Endodermal cell (in vitro differentiated cells): ENCODE data around the gene NPAS4. TPM values are rescaled to one million over a fixed set of nuclear protein-coding genes. Genes with fewer than 3 reads are reported as not detected.

Experiments used
- DNase-seq: peaks from one replicate; pipeline ENCODE4 v3.0.0-alpha.2; 2017
- H3K27ac ChIP-seq: 2 replicates; pipeline ENCODE4 v1.5.1; 2013; ENCODE audit warnings: mild to moderate bottlenecking, low read depth, low read length, moderate library complexity
- H3K27me3 ChIP-seq: 2 replicates; pipeline ENCODE4 v1.6.1; 2013; ENCODE audit warnings: mild to moderate bottlenecking, low read length, moderate library complexity; ENCODE audit not compliant: insufficient read depth, control insufficient read depth, poor library complexity, severe bottlenecking
- H3K36me3 ChIP-seq: 2 replicates; pipeline ENCODE4 v1.7.0; 2013; ENCODE audit warnings: mild to moderate bottlenecking, low read length, moderate library complexity; ENCODE audit not compliant: control insufficient read depth, insufficient read depth
- H3K4me1 ChIP-seq: one replicate; pipeline ENCODE4 v1.7.0; 2013; ENCODE audit warnings: low read length; ENCODE audit not compliant: control insufficient read depth, insufficient read depth
- H3K4me3 ChIP-seq: 2 replicates; pipeline ENCODE4 v1.5.1; 2013; ENCODE audit warnings: mild to moderate bottlenecking, low read length, moderate library complexity
- H3K9ac ChIP-seq: 2 replicates; pipeline ENCODE4 v1.6.1; 2013; ENCODE audit warnings: mild to moderate bottlenecking, low read length, moderate library complexity; ENCODE audit not compliant: poor library complexity, severe bottlenecking; ENCODE audit errors: extremely low read depth
- H3K9me3 ChIP-seq: 2 replicates; pipeline ENCODE4 v1.6.1; 2013; ENCODE audit warnings: mild to moderate bottlenecking, low read length, moderate library complexity; ENCODE audit not compliant: control insufficient read depth
- H3K27ac Mint-ChIP-seq: 2 replicates; pipeline ENCODE4 v1.8.0; 2020; ENCODE audit warnings: mixed read lengths
- H3K27me3 Mint-ChIP-seq: 2 replicates; pipeline ENCODE4 v1.8.0; 2021; ENCODE audit warnings: mild to moderate bottlenecking, mixed read lengths; ENCODE audit not compliant: insufficient read depth
- H3K36me3 Mint-ChIP-seq: 2 replicates; pipeline ENCODE4 v1.8.0; 2020; ENCODE audit warnings: low read depth, mixed read lengths
- H3K4me1 Mint-ChIP-seq: 2 replicates; pipeline ENCODE4 v1.8.0; 2020; ENCODE audit warnings: mixed read lengths
- H3K4me3 Mint-ChIP-seq: 2 replicates; pipeline ENCODE4 v1.8.0; 2020; ENCODE audit warnings: mild to moderate bottlenecking, moderate library complexity, mixed read lengths
- H3K9me3 Mint-ChIP-seq: 2 replicates; pipeline ENCODE4 v1.8.0; 2020; ENCODE audit warnings: mild to moderate bottlenecking, mixed read lengths
- WGBS, 2 experiments: methylation state at CpG; one replicate each; pipeline versions ENCODE4 v1.1.5 to v1.1.7; 2013; ENCODE audit warnings: missing lambda C conversion rate in 2 of 2, mixed read lengths in 1 of 2; ENCODE audit not compliant: insufficient coverage in 1 of 2, insufficient read length in 1 of 2; 5-methylcytosine and 5-hydroxymethylcytosine counted together
- total RNA-seq, 2 donors: library from RNA; stranded (reverse); fragmentation: NEBNext Ultra II Directional in 1 of 2; extraction: Animal tissue kit (Norgen Biotek cat#: 25700) in 1 of 2; gene quantifications; 2 replicates in 1 of 2; 3 replicates in 1 of 2; pipeline ENCODE4 v1.2.1, GENCODE V29; 2021
- TF ChIP-seq, protein P1 (sequence below): fragments of 200-600 bp; sonication (generic); conservative IDR thresholded peaks from 2 replicates; pipeline ENCODE4 v1.5.0; 2021; ENCODE audit warnings: antibody characterized with exemption, mild to moderate bottlenecking

Gene NPAS4
- total RNA-seq, 2 donors from 2014 or later, result not detected

DNA sequence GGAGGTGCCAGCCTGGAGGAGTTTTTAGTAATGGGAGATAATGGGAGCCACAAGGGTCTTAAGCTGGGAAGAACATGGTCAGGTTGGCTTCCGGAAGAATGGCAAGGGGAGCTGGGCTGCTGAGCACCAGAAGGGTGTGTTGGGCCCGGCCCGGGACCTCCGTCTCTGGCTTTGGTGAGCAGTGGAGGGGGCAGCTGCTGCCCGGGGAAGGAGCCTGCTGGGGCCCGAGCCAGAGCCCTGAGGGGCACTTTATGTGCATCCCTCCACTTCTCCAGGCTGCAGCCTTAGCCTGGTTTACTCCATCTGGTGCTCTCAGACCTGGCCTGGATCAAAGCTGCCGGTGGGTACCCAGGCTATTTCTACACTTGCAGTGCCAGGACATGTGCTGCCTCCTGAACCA lies 8.7 kb upstream of the NPAS4 start:
- no peak overlapping the region for H3K27ac ChIP-seq
- peaks cover 8% of the 10 kb centered on the region for H3K27me3 ChIP-seq
- H3K9me3 ChIP-seq, result no peaks in the 10 kb centered on the region
- Mint-ChIP-seq H3K27ac (no peak overlapping the region), H3K4me3 (no peak overlapping the region), H3K27me3 (peaks cover 58% of the 10 kb centered on the region), H3K9me3 (no peaks in the 10 kb centered on the region), H3K36me3 (no peaks in the 10 kb centered on the region), H3K4me1 (no peaks in the 10 kb centered on the region)
- TF ChIP-seq, protein P1, sequence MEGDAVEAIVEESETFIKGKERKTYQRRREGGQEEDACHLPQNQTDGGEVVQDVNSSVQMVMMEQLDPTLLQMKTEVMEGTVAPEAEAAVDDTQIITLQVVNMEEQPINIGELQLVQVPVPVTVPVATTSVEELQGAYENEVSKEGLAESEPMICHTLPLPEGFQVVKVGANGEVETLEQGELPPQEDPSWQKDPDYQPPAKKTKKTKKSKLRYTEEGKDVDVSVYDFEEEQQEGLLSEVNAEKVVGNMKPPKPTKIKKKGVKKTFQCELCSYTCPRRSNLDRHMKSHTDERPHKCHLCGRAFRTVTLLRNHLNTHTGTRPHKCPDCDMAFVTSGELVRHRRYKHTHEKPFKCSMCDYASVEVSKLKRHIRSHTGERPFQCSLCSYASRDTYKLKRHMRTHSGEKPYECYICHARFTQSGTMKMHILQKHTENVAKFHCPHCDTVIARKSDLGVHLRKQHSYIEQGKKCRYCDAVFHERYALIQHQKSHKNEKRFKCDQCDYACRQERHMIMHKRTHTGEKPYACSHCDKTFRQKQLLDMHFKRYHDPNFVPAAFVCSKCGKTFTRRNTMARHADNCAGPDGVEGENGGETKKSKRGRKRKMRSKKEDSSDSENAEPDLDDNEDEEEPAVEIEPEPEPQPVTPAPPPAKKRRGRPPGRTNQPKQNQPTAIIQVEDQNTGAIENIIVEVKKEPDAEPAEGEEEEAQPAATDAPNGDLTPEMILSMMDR, result no peak
- WGBS, 2 experiments, result 86 to 89% methylated on average over 2 to 7 of the region's 7 CpGs
- H3K4me3 ChIP-seq, result no peak overlapping the region
- H3K4me1 ChIP-seq, result no peaks in the 10 kb centered on the region
- H3K9ac ChIP-seq, result no peak overlapping the region
- no peak for DNase-seq
- H3K36me3 ChIP-seq, result no peaks in the 10 kb centered on the region

DNA sequence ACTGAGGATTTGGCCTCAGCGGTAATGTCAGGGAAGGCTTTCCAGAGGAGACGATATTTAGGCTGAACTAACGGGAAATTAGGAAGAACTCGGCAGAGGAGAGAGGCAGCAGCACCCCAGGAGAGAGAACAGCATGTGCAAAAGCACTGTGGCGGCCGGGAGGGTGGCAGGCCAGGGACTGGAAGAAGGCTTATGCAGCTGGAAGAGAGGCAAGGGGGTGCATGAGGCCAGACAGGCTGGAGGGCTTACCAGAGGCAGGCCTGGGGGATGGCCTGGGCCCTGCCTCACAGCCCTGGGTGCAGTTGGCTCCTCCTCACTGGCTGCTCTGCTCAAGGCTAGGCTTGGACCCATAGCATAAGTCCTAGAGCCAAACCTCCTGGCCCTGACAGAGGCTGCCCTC lies 7.7 kb upstream of the NPAS4 start:
- H3K27me3 Mint-ChIP-seq, result peaks cover 62% of the 10 kb centered on the region

DNA sequence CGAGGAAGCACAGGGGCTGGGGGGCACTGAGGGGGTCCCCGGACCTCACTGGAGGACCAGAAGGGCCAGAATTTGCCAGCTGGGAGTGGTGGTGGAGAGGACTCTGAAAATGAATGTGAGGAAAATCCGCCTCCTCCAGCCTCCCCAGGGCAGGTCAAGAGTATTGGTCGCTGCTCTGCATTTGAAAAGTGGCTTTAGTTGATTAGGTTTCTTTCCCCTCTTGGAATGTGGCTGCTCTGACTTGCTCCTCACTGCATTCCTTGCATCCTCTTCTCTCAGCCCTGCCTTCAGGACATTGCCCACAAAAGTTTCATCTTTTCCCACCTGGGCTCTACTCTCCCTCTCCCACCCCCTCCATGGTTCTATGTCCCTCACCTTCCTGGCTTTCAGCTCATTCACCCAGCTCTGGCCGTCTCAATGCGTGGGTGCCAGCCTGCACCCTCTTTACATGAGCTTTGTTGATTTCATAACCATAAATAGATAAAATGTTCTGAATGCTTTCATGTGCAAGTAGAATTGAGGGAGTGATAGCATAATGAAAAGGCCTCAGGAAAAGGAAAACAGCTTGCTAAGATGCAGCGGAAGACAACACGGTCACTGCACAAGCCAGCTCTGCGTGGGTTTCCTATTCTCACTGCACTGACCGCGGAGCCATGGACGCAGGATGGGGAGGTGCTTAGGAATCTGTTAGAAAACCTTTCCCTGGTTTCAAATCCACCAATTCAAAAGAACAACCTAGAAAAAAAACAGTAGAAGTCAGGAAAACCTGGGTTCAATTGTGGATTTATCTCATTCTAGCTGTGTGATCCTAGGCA lies 6.5 kb upstream of the NPAS4 start:
- WGBS, 2 experiments, result 53 to 62% methylated on average over 3 to 12 of the region's 12 CpGs
- H3K4me1 Mint-ChIP-seq, result peaks cover 1% of the 10 kb centered on the region
- DNase-seq, result peak; percentile 70
- no peaks in the 10 kb centered on the region for H3K4me1 ChIP-seq
- no peaks in the 10 kb centered on the region for H3K36me3 Mint-ChIP-seq
- no peak overlapping the region for H3K27ac ChIP-seq
- no peak overlapping the region for H3K4me3 Mint-ChIP-seq
- TF ChIP-seq, protein P1, result no peak
- peak overlapping the region; percentile 70 for H3K27ac Mint-ChIP-seq
- H3K9me3 Mint-ChIP-seq, result no peaks in the 10 kb centered on the region
- H3K27me3 Mint-ChIP-seq, result peaks cover 68% of the 10 kb centered on the region
- H3K9ac ChIP-seq, result no peak overlapping the region
- H3K4me3 ChIP-seq, result no peak overlapping the region
- H3K9me3 ChIP-seq, result no peaks in the 10 kb centered on the region
- H3K36me3 ChIP-seq, result no peaks in the 10 kb centered on the region
- peaks cover 25% of the 10 kb centered on the region for H3K27me3 ChIP-seq

More for the DNA sequence above, 7.7 kb upstream of the NPAS4 start:
- no peak overlapping the region for H3K27ac Mint-ChIP-seq
- Histone ChIP-seq H3K4me1 (no peaks in the 10 kb centered on the region), H3K9me3 (no peaks in the 10 kb centered on the region), H3K36me3 (no peaks in the 10 kb centered on the region), H3K4me3 (no peak overlapping the region), H3K27me3 (peaks cover 16% of the 10 kb centered on the region), H3K27ac (no peak overlapping the region), H3K9ac (no peak overlapping the region)
- H3K4me3 Mint-ChIP-seq, result no peak overlapping the region
- peaks cover 1% of the 10 kb centered on the region for H3K4me1 Mint-ChIP-seq
- WGBS, 2 experiments, result 86 to 92% methylated on average over 2 to 6 of the region's 6 CpGs
- no peak for DNase-seq
- H3K36me3 Mint-ChIP-seq, result no peaks in the 10 kb centered on the region
- no peaks in the 10 kb centered on the region for H3K9me3 Mint-ChIP-seq
- TF ChIP-seq, protein P1, result no peak
